Keratinocyte (primary cell): Measurements from ENCODE around the gene SMIM27. TPM values are rescaled to one million over a fixed set of nuclear protein-coding genes. Genes with fewer than 3 reads are reported as not detected.
"Not testable (repeated sequence)": the region's sequence is repeated elsewhere in the genome, so short reads cannot be mapped to it uniquely, and the experiment has no call there.

ENCODE experiments used
- DNase-seq: peaks from one replicate; pipeline ENCODE4 v3.0.0-alpha.2; 2011; ENCODE audit warnings: low read depth, missing footprints, low spot score
- FAIRE-seq: peaks from 2 replicates; lab custom pipeline; 2011; peaks lifted over from hg19 to GRCh38; lab: Jason Lieb, UNC
- H2AFZ ChIP-seq: 2 replicates; pipeline ENCODE4 v1.6.0; 2012; ENCODE audit warnings: low read length, control low read depth, inconsistent platforms; ENCODE audit not compliant: control insufficient read depth
- H3K27ac ChIP-seq: 2 replicates; pipeline ENCODE4 v1.5.1; 2011; ENCODE audit warnings: low read length; ENCODE audit not compliant: control insufficient read depth, insufficient read depth
- H3K27me3 ChIP-seq: 3 replicates; pipeline ENCODE4 v1.6.0; 2011; ENCODE audit warnings: low read length; ENCODE audit not compliant: control insufficient read depth, insufficient read depth; ENCODE audit errors: extremely low read depth
- H3K36me3 ChIP-seq, 2 experiments: 2 replicates in 1 of 2; 3 replicates in 1 of 2; pipeline ENCODE4 v1.5.1; 2011; ENCODE audit warnings: low read length in 2 of 2, mild to moderate bottlenecking in 1 of 2; ENCODE audit not compliant: control insufficient read depth in 2 of 2, insufficient read depth in 2 of 2; ENCODE audit errors: extremely low read depth in 1 of 2
- H3K4me1 ChIP-seq: 3 replicates; pipeline ENCODE4 v1.5.1; 2011; ENCODE audit warnings: low read length; ENCODE audit not compliant: control insufficient read depth, insufficient read depth; ENCODE audit errors: extremely low read depth
- H3K4me2 ChIP-seq: 3 replicates; pipeline ENCODE4 v1.6.0; 2011; ENCODE audit warnings: low read depth, low read length; ENCODE audit not compliant: control insufficient read depth, insufficient read depth; ENCODE audit errors: extremely low read depth
- H3K4me3 ChIP-seq, 3 experiments: fragments of 200-600 bp in 1 of 3; sonication (generic) in 1 of 3; 2 replicates in 2 of 3; 3 replicates in 1 of 3; pipeline ENCODE4 v1.5.1; 2011 to 2016; ENCODE audit warnings: low read length in 3 of 3, mild to moderate bottlenecking in 3 of 3, control low read depth in 2 of 3, inconsistent platforms in 1 of 3, low read depth in 1 of 3, mixed read lengths in 1 of 3, mixed run types in 1 of 3, moderate library complexity in 1 of 3; ENCODE audit not compliant: control insufficient read depth in 2 of 3, insufficient read depth in 2 of 3; ENCODE audit errors: extremely low read depth in 1 of 3
- H3K79me2 ChIP-seq: 2 replicates; pipeline ENCODE4 v1.6.0; 2012; ENCODE audit warnings: low read length; ENCODE audit not compliant: control insufficient read depth, insufficient read depth
- H3K9ac ChIP-seq: 3 replicates; pipeline ENCODE4 v1.6.0; 2011; ENCODE audit warnings: low read length; ENCODE audit not compliant: control insufficient read depth, insufficient read depth; ENCODE audit errors: extremely low read depth
- H3K9me1 ChIP-seq: 3 replicates; pipeline ENCODE4 v1.6.0; 2011; ENCODE audit warnings: low read length; ENCODE audit not compliant: control insufficient read depth, insufficient read depth; ENCODE audit errors: extremely low read depth
- H3K9me3 ChIP-seq: 2 replicates; pipeline ENCODE4 v1.5.1; 2012; ENCODE audit warnings: low read depth, low read length; ENCODE audit not compliant: control insufficient read depth
- H4K20me1 ChIP-seq: 3 replicates; pipeline ENCODE4 v1.6.0; 2011; ENCODE audit warnings: low read length; ENCODE audit not compliant: control insufficient read depth, insufficient read depth; ENCODE audit errors: extremely low read depth
- EZH2 ChIP-seq: IDR thresholded peaks from one replicate; pipeline ENCODE4 v1.6.1; 2012; ENCODE audit warnings: inconsistent platforms, mild to moderate bottlenecking, low read length, moderate library complexity
- dilution Hi-C: fragments of 300-500 bp; cut with MboI; formaldehyde crosslinking; loops from one replicate; pipeline ENCODE4 v1.7.0; 2020; ENCODE audit warnings: low sequenced_read_pairs; ENCODE audit not compliant: extremely low pct_ligation_motif_present
- polyA plus RNA-seq, 5 experiments: library from polyadenylated mRNA; depleted of rRNA in 3 of 5; stranded (reverse) in 3 of 5; stranded (forward) in 1 of 5; unstranded in 1 of 5; fragments of >200 nt; gene quantifications; 1 replicate in 1 of 5; 2 replicates in 3 of 5; 3 replicates in 1 of 5; pipeline versions ENCODE4 v1.2.1 to v1.2.3, GENCODE V29; 2011 to 2012; ENCODE audit warnings: missing spikeins in 2 of 5, low read depth in 1 of 5, low replicate concordance in 1 of 5
- TF ChIP-seq, protein P1 (sequence below), 3 experiments: IDR thresholded peaks in 1 of 3; conservative IDR thresholded peaks in 1 of 3; optimal IDR thresholded peaks in 1 of 3; 2 replicates in 2 of 3; 3 replicates in 1 of 3; pipeline versions ENCODE3 to v1.5.1; 2011; ENCODE audit warnings: low read length in 3 of 3, mild to moderate bottlenecking in 3 of 3, moderate library complexity in 2 of 3, control low read depth in 1 of 3, inconsistent platforms in 1 of 3; ENCODE audit not compliant: insufficient read depth in 2 of 3; ENCODE audit errors: extremely low read depth in 1 of 3

The SMIM27 gene
- polyA plus RNA-seq, 1 donor (not counting 4 experiments of a cell fraction or from before 2014, with no cell fraction given): 13.0 TPM

DNA sequence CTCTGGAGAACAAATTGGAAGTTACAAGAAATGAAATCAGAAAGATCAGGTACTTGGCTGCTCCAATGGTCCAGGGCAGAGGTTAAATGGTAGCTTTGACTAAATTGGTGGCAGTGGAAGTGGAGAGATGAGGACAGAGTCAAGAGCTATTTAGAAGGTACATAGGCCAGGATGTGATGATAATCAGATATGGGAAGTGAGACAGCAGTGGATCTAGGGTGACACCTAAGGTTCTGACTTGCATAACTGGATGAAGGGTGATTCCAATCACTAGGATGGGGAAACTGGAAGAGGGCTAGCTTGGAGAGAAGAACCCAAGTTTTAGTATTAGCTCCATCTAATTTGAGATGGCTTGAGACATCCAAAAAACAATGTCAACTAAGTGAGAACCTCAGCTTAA lies 44.8 kb downstream of the SMIM27 start:
- H3K27me3 ChIP-seq: peaks cover 4% of the 10 kb centered on the region
- H3K4me1 ChIP-seq: no peaks in the 10 kb centered on the region
- no peaks in the 10 kb centered on the region for H3K9me3 ChIP-seq
- H4K20me1 ChIP-seq: no peaks in the 10 kb centered on the region
- no peak overlapping the region for H2AFZ ChIP-seq
- H3K9me1 ChIP-seq: no peaks in the 10 kb centered on the region
- no peaks in the 10 kb centered on the region for H3K36me3 ChIP-seq
- H3K9ac ChIP-seq: no peak overlapping the region
- no peak overlapping the region for H3K27ac ChIP-seq
- FAIRE-seq (no peak), DNase-seq (no peak)
- TF ChIP-seq, protein P1, sequence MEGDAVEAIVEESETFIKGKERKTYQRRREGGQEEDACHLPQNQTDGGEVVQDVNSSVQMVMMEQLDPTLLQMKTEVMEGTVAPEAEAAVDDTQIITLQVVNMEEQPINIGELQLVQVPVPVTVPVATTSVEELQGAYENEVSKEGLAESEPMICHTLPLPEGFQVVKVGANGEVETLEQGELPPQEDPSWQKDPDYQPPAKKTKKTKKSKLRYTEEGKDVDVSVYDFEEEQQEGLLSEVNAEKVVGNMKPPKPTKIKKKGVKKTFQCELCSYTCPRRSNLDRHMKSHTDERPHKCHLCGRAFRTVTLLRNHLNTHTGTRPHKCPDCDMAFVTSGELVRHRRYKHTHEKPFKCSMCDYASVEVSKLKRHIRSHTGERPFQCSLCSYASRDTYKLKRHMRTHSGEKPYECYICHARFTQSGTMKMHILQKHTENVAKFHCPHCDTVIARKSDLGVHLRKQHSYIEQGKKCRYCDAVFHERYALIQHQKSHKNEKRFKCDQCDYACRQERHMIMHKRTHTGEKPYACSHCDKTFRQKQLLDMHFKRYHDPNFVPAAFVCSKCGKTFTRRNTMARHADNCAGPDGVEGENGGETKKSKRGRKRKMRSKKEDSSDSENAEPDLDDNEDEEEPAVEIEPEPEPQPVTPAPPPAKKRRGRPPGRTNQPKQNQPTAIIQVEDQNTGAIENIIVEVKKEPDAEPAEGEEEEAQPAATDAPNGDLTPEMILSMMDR (optimal IDR thresholded peaks at IDR 0.05 in 1 of 3, IDR thresholded peaks at IDR 0.05 in 1 of 3, conservative IDR thresholded peaks at IDR 0.05 in 1 of 3; ENCODE audit: extremely low read depth in 1 of 3, insufficient read depth in 2 of 3, low read length in 3 of 3): no peak
- TF ChIP-seq EZH2: no peak
- H3K4me3 ChIP-seq: no peak overlapping the region
- dilution Hi-C loops: no loop called here
- H3K79me2 ChIP-seq: no peaks in the 10 kb centered on the region
- H3K4me2 ChIP-seq: no peak overlapping the region

DNA sequence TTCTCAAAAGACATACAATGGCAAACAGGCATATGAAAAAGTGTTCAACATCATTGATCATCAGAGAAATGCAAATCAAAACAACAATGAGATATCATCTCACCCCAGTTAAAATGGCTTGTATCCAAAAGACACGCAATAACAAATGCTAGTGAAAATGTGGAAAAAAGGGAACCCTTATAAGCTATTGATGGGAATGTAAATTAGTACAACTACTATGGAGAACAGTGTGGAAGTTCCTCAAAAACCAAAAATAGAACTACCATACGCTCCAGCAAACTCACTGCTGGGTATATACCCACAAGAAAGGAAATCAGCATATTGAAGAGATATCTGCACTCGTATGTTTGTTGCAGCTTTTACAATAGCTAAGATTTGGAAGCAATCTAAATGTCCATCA lies 46.9 kb downstream of the SMIM27 start:
- H3K4me3 ChIP-seq, DNase-seq, H4K20me1 ChIP-seq, H3K4me1 ChIP-seq, H3K27ac ChIP-seq, H3K36me3 ChIP-seq, FAIRE-seq, H2AFZ ChIP-seq, H3K9me1 ChIP-seq, H3K79me2 ChIP-seq, H3K27me3 ChIP-seq, H3K9me3 ChIP-seq, H3K4me2 ChIP-seq, H3K9ac ChIP-seq, dilution Hi-C loops: not testable (repeated sequence)

Other genes with a start within 250 kb of the SMIM27 start
- 23.9 to 30.8 TPM (median 29.2 TPM) in 3 replicates for gene ACO1, start 167.7 kb upstream of the SMIM27 start, polyA plus RNA-seq
- gene RIGI, start 26.1 kb upstream of the SMIM27 start, polyA plus RNA-seq: 23.0 to 31.4 TPM (median 27.6 TPM) in 3 replicates
- gene TOPORS, start 259 bp downstream of the SMIM27 start, polyA plus RNA-seq: 12.8 to 17.1 TPM (median 13.5 TPM) in 3 replicates
- 50.2 to 67.0 TPM (median 60.7 TPM) in 3 replicates for gene NDUFB6, start 20.8 kb downstream of the SMIM27 start, polyA plus RNA-seq
- 0.01 TPM in 1 of 3 replicates, not detected in the others for gene TAF1L, start 83.3 kb downstream of the SMIM27 start, polyA plus RNA-seq
- not detected in 3 replicates for gene TMEM215, start 231.2 kb downstream of the SMIM27 start, polyA plus RNA-seq